PC-3 (cell line): Measurements from ENCODE around the gene COL8A2. TPM values are rescaled to one million over a fixed set of nuclear protein-coding genes. Genes with fewer than 3 reads are reported as not detected.

Source experiments
- ATAC-seq: fragments of 200-7000 bp; cut with Tn5 transposase; 2 replicates; pipeline ENCODE4 v1.9.1; 2020; ENCODE audit warnings: mild to moderate bottlenecking, moderate library complexity
- BruUV-seq: library from RNA; stranded (reverse); fragments of 400-500 nt; replicated peaks from 2 replicates; lab custom pipeline; 2021; lab: Mats Ljungman, UMichigan
- CTCF ChIA-PET: fragments of 300-600 bp; sonication (Branson Sonifier 250); formaldehyde crosslinking; loops from one replicate; lab custom pipeline; 2022; ENCODE audit warnings: antibody characterized with exemption; lab: Charles Lee
- POLR2A ChIA-PET: fragments of 300-600 bp; sonication (Branson Sonifier 250); formaldehyde crosslinking; loops from one replicate; lab custom pipeline; 2022; ENCODE audit warnings: antibody characterized with exemption; ENCODE audit not compliant: unreplicated experiment; lab: Charles Lee
- DNase-seq: peaks from one replicate; pipeline ENCODE4 v3.0.0-alpha.2; 2015
- H2AFZ ChIP-seq: fragments of 300-600 bp; sonication (generic); 2 replicates; pipeline ENCODE4 v1.6.0; 2016; ENCODE audit warnings: antibody characterized with exemption, low read length
- H3F3A ChIP-seq: fragments of 300-600 bp; sonication (generic); one replicate; pipeline ENCODE4 v1.6.0; 2017; ENCODE audit warnings: antibody characterized with exemption, low read length, control low read depth, mild to moderate bottlenecking; ENCODE audit not compliant: unreplicated experiment
- H3K27ac ChIP-seq: fragments of 300-600 bp; sonication (generic); 2 replicates; pipeline ENCODE4 v1.5.1; 2016; ENCODE audit warnings: mild to moderate bottlenecking, low read length
- H3K27me3 ChIP-seq: fragments of 300-600 bp; sonication (generic); 2 replicates; pipeline ENCODE4 v1.6.1; 2016; ENCODE audit warnings: low read length, mixed read lengths
- H3K36me3 ChIP-seq: fragments of 300-600 bp; sonication (generic); 2 replicates; pipeline ENCODE4 v1.6.1; 2016; ENCODE audit warnings: low read depth, mixed run types, low read length, mixed read lengths
- H3K4me1 ChIP-seq: fragments of 300-600 bp; sonication (generic); 2 replicates; pipeline ENCODE4 v1.5.1; 2016; ENCODE audit warnings: low read length; ENCODE audit not compliant: insufficient read depth
- H3K4me2 ChIP-seq: fragments of 300-600 bp; sonication (generic); 2 replicates; pipeline ENCODE4 v1.6.0; 2016; ENCODE audit warnings: low read length
- H3K4me3 ChIP-seq: fragments of 300-600 bp; sonication (generic); 2 replicates; pipeline ENCODE4 v1.5.1; 2016; ENCODE audit warnings: mild to moderate bottlenecking, low read length, mixed read lengths
- H3K79me2 ChIP-seq: fragments of 300-600 bp; sonication (generic); 2 replicates; pipeline ENCODE4 v1.6.1; 2017; ENCODE audit warnings: low read length, mixed read lengths
- H3K9ac ChIP-seq: fragments of 300-600 bp; sonication (generic); 2 replicates; pipeline ENCODE4 v1.6.0; 2016; ENCODE audit warnings: mild to moderate bottlenecking, low read length
- H3K9me2 ChIP-seq: fragments of 300-600 bp; sonication (generic); replicated peaks from 2 replicates; pipeline ENCODE4 v1.6.1; 2016; ENCODE audit warnings: mixed run types, low read length, mixed read lengths
- H3K9me3 ChIP-seq: fragments of 300-600 bp; sonication (generic); 2 replicates; pipeline ENCODE4 v1.6.1; 2016; ENCODE audit warnings: low read length, mixed read lengths
- H4K20me1 ChIP-seq: fragments of 300-600 bp; sonication (generic); 2 replicates; pipeline ENCODE4 v1.6.1; 2016; ENCODE audit warnings: low read length, mixed read lengths
- EZH2 ChIP-seq: fragments of 300-600 bp; sonication (generic); IDR thresholded peaks from one replicate; pipeline ENCODE4 v1.6.1; 2017; ENCODE audit warnings: antibody characterized with exemption, mild to moderate bottlenecking, low read length; ENCODE audit not compliant: unreplicated experiment
- EZH2phosphoT487 ChIP-seq: fragments of 300-600 bp; sonication (generic); IDR thresholded peaks from 2 replicates; pipeline ENCODE4 v1.6.1; 2018; ENCODE audit warnings: mild to moderate bottlenecking, antibody characterized with exemption, low read length, borderline replicate concordance
- intact Hi-C: fragments of 100-400 bp; cut with micrococcal nuclease; formaldehyde crosslinking; loops from 2 replicates; pipeline ENCODE4 v1.9.0; 2023
- total RNA-seq: library from RNA; depleted of rRNA; stranded (reverse); fragments of >200 nt; gene quantifications from 2 replicates; pipeline ENCODE4 v1.2.3, GENCODE V29; 2014
- TF ChIP-seq, protein P1 (sequence below): fragments of 300-600 bp; sonication (generic); conservative IDR thresholded peaks from 2 replicates; pipeline ENCODE4 v1.5.1; 2017; ENCODE audit warnings: antibody characterized with exemption, low read depth, mild to moderate bottlenecking, low read length

Gene COL8A2
- total RNA-seq, 1 experiment from 2014 or later = 0.26 TPM

DNA sequence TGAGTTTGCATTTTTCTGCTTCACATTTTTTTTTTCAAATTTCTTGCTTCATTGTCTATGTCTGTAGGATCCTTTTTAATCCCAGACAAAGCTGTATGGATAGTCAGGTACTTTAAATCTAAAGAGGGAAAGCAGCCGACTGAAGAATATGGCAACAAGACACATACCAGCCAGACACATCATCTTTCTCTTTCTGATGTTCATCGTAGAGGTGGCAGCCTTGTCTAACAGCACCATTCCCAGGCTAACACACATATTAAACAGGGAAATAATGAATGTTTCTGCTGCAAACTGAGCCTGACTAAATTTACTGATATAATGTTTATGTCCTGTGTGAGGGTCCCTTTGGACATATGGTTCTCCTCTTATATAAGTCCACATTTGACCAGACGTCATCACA, 44.8 kb downstream of the COL8A2 start:
- H3K27me3 ChIP-seq = no peaks in the 10 kb centered on the region
- no peak overlapping the region for H3K4me2 ChIP-seq
- H3K9me3 ChIP-seq = no peaks in the 10 kb centered on the region
- DNase-seq (no peak), ATAC-seq (no peak)
- H3K27ac ChIP-seq = no peak overlapping the region
- no peaks in the 10 kb centered on the region for H3K36me3 ChIP-seq
- no TSS peak for BruUV-seq
- H3K9ac ChIP-seq = no peak overlapping the region
- POLR2A ChIA-PET = no interaction called here
- CTCF ChIA-PET = interaction anchor here (0.6 kb wide), 1 partner anchor 515 kb away, joined by 5 read pairs; no protein-coding TSS in a partner anchor
- no peak overlapping the region for H2AFZ ChIP-seq
- no peaks in the 10 kb centered on the region for H3K9me2 ChIP-seq
- H3K79me2 ChIP-seq = no peaks in the 10 kb centered on the region
- H3F3A ChIP-seq = no peaks in the 10 kb centered on the region
- no peaks in the 10 kb centered on the region for H4K20me1 ChIP-seq
- intact Hi-C loops = loop anchor here (10.0 kb wide), 1 partner anchor 145 kb away; the partner anchor contains the start of gene AGO3
- no peaks in the 10 kb centered on the region for H3K4me1 ChIP-seq
- H3K4me3 ChIP-seq = no peak overlapping the region
- no peak for TF ChIP-seq EZH2phosphoT487
- TF ChIP-seq, protein P1, sequence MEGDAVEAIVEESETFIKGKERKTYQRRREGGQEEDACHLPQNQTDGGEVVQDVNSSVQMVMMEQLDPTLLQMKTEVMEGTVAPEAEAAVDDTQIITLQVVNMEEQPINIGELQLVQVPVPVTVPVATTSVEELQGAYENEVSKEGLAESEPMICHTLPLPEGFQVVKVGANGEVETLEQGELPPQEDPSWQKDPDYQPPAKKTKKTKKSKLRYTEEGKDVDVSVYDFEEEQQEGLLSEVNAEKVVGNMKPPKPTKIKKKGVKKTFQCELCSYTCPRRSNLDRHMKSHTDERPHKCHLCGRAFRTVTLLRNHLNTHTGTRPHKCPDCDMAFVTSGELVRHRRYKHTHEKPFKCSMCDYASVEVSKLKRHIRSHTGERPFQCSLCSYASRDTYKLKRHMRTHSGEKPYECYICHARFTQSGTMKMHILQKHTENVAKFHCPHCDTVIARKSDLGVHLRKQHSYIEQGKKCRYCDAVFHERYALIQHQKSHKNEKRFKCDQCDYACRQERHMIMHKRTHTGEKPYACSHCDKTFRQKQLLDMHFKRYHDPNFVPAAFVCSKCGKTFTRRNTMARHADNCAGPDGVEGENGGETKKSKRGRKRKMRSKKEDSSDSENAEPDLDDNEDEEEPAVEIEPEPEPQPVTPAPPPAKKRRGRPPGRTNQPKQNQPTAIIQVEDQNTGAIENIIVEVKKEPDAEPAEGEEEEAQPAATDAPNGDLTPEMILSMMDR = no peak
- TF ChIP-seq EZH2 = no peak

DNA sequence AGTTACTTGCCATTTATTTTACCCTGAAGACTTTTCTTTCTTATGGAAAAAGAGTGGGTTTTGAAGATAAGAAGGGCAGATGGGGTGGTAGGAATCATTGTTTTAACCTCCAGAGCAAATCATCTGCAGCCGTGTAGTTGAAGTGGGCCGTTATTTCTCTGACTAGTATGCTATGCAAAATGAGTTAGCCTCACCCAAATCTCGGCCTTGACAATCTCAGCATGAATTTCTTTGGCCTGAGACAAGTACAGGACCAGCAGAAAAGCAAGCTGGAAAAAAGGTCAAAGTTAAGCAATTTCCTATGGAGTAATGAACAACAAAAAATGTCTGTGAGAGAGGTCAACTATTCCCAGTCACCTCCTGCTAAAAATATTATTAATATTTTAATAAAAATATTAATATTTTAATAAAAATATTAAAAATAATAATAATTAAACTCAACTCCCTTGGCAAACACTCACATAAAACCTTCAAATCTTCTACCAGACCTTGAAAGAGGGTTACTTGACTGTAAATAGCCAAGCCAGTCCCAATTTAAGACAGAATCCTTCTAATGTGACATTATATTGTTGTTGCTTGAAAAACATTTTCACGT, 47.9 kb downstream of the COL8A2 start:
- H3K79me2 ChIP-seq = no peaks in the 10 kb centered on the region
- no peaks in the 10 kb centered on the region for H4K20me1 ChIP-seq
- ATAC-seq = no peak
- no peaks in the 10 kb centered on the region for H3K9me2 ChIP-seq
- H3K27ac ChIP-seq = no peak overlapping the region
- CTCF ChIA-PET = no interaction called here
- H3K27me3 ChIP-seq = no peaks in the 10 kb centered on the region
- H3K4me2 ChIP-seq = no peak overlapping the region
- no peak overlapping the region for H3K4me3 ChIP-seq
- no peaks in the 10 kb centered on the region for H3K9me3 ChIP-seq
- no peak for DNase-seq
- intact Hi-C loops = no loop called here
- no peak overlapping the region for H2AFZ ChIP-seq
- TF ChIP-seq EZH2phosphoT487 (no peak), EZH2 (no peak)
- TF ChIP-seq, protein P1 = no peak
- H3K9ac ChIP-seq = no peak overlapping the region
- no peaks in the 10 kb centered on the region for H3F3A ChIP-seq
- H3K4me1 ChIP-seq = no peaks in the 10 kb centered on the region
- no peaks in the 10 kb centered on the region for H3K36me3 ChIP-seq
- POLR2A ChIA-PET = no interaction called here
- no TSS peak for BruUV-seq

DNA sequence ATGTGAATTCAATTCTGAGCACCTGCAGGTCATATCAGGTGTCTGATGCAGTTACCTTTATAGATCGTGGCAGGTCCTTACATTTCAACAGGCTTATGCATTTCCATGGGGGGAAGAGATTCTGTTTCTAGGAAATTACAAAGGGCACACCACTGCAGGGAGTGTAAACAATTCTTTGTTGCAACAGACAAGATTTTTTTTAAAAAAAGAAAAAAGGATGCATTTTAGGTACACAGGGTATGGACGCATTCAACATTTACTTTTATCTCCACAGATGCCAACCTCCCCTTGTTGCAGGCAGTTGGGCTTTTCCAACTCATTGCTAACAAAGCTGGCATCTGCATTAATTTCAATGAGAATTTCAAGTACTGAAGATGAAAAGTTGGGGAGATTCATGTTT, 54.7 kb downstream of the COL8A2 start:
- CTCF ChIA-PET = no interaction called here
- no peak for DNase-seq
- POLR2A ChIA-PET = no interaction called here
- Histone ChIP-seq H3K4me1 (no peaks in the 10 kb centered on the region), H3K4me2 (no peak overlapping the region), H3F3A (no peaks in the 10 kb centered on the region), H3K27me3 (no peaks in the 10 kb centered on the region), H4K20me1 (no peaks in the 10 kb centered on the region), H3K4me3 (no peak overlapping the region), H3K9ac (no peak overlapping the region), H2AFZ (no peak overlapping the region), H3K79me2 (no peaks in the 10 kb centered on the region), H3K9me3 (no peaks in the 10 kb centered on the region), H3K9me2 (no peaks in the 10 kb centered on the region), H3K36me3 (no peaks in the 10 kb centered on the region), H3K27ac (no peak overlapping the region)
- no peak for ATAC-seq
- no TSS peak for BruUV-seq
- intact Hi-C loops = no loop called here
- no peak for TF ChIP-seq EZH2phosphoT487
- no peak for TF ChIP-seq EZH2
- TF ChIP-seq, protein P1 = no peak
